NK-92 (cell line): ENCODE data around the gene LRRC26.

Experiments
- DNase-seq: peaks from one replicate; lab custom pipeline; 2025; ENCODE audit not compliant: unreplicated experiment; lab: John Stamatoyannopoulos, UW

The LRRC26 gene

GRCh38 chr9:137169896-137170358 is at the start of gene LRRC26:
LRRC26 (minus strand) TSS chr9:137170051; CDS start chr9:137169943, 108 bp downstream.
- DNase-seq: no peak

GRCh38 chr9:137218754-137219271 is 49.0 kb upstream of the LRRC26 start:
- DNase-seq: no peak

- DNase-seq: no peak
Observed at GRCh38 chr9:137218212-137218753, 48.4 kb upstream of the LRRC26 start.

- no peak for DNase-seq
Observed at GRCh38 chr9:137217276-137218211, 47.7 kb upstream of the LRRC26 start.

GRCh38 chr9:137216188-137216965 is 46.5 kb upstream of the LRRC26 start:
- no peak for DNase-seq

- no peak for DNase-seq
Observed at GRCh38 chr9:137215196-137215986, 45.5 kb upstream of the LRRC26 start.

- DNase-seq: no peak
Observed at GRCh38 chr9:137214620-137215019, 44.8 kb upstream of the LRRC26 start.

- DNase-seq: no peak
Observed at GRCh38 chr9:137213160-137214060, 43.6 kb upstream of the LRRC26 start.

GRCh38 chr9:137212520-137212919 is 42.7 kb upstream of the LRRC26 start:
- DNase-seq: no peak

GRCh38 chr9:137211532-137211931 is 41.7 kb upstream of the LRRC26 start:
- no peak for DNase-seq

GRCh38 chr9:137206602-137207001 is 36.8 kb upstream of the LRRC26 start:
- no peak for DNase-seq

- peak; percentile 71 for DNase-seq
Observed at GRCh38 chr9:137205126-137206069, 35.5 kb upstream of the LRRC26 start, which contains the start of the genes NDOR1 and TMEM203. NDOR1 (plus strand) TSS chr9:137205700; CDS start chr9:137205778, 78 bp downstream. TMEM203 (minus strand) TSS chr9:137205648; CDS start chr9:137205414, 234 bp downstream.

GRCh38 chr9:137204731-137205125 is 34.9 kb upstream of the LRRC26 start:
- no peak for DNase-seq

- no peak for DNase-seq
Observed at GRCh38 chr9:137202966-137203365, 33.1 kb upstream of the LRRC26 start.

- no peak for DNase-seq
Observed at GRCh38 chr9:137201205-137201868, 31.5 kb upstream of the LRRC26 start.

GRCh38 chr9:137200311-137201204 is 30.7 kb upstream of the LRRC26 start, which contains the start of gene TPRN:
TPRN (minus strand) TSS chr9:137200741; CDS start chr9:137200711, 30 bp downstream.
- peak; percentile 95 for DNase-seq
